Brain microvascular endothelial cell (primary cell): ENCODE data around the gene CLCF1.
"Not testable (repeated sequence)": the region's sequence is repeated elsewhere in the genome, so short reads cannot be mapped to it uniquely, and the experiment has no call there.

Experiments
- DNase-seq: peaks from one replicate; pipeline ENCODE4 v3.0.0-alpha.2; 2020
- H3K27ac ChIP-seq: fragments of 250-450 bp; sonication (Bioruptor Pico); 2 replicates; pipeline ENCODE4 v1.5.1; 2020; ENCODE audit warnings: mild to moderate bottlenecking, moderate library complexity
- H3K27me3 ChIP-seq: fragments of 250-450 bp; sonication (Bioruptor Pico); replicated peaks from 2 replicates; pipeline ENCODE4 v1.5.1; 2020; ENCODE audit warnings: mild to moderate bottlenecking
- H3K36me3 ChIP-seq: fragments of 250-450 bp; sonication (Bioruptor Pico); replicated peaks from 2 replicates; pipeline ENCODE4 v1.5.1; 2020; ENCODE audit warnings: mild to moderate bottlenecking
- H3K4me3 ChIP-seq: 2 replicates; pipeline ENCODE4 v1.5.1; 2011; ENCODE audit warnings: low read depth, mild to moderate bottlenecking, control low read depth, low read length, moderate library complexity
- in situ Hi-C: cut with HindIII; loops from 2 replicates; pipeline ENCODE4 v1.10.0; 2017; ENCODE audit warnings: low sequenced_read_pairs, low pct_ligation_motif_present
- TF ChIP-seq, protein P1 (sequence below): IDR thresholded peaks from 2 replicates; pipeline ENCODE4 v1.5.1; 2011; ENCODE audit warnings: low read depth, mild to moderate bottlenecking, moderate library complexity, low read length, control low read depth, inconsistent platforms; ENCODE audit errors: missing control alignments

Gene CLCF1

DNA sequence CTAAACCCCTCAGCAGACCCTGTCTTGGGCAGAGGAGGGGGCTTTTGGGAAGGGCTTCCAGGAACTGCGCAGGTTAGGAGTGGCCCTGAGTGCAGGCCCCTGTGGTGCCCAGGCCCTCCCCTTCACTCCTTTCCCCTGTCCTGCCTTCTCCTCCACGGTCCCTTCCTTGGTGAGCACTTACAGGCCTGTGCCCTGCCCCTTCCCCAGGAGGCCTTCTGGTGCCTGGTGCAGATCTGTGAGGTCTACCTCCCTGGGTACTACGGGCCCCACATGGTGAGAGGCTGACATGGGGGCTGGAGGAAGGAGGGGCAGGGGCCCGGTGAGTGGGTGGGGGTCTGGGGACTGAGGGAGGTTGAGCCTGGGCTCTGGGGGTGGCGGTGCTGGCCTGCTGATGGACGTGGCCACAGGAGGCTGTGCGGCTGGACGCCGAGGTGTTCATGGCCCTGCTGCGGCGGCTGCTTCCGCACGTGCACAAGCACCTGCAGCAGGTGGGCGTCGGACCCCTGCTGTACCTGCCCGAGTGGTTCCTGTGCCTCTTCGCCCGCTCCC lies 33.1 kb upstream of the CLCF1 start:
- TF ChIP-seq, protein P1, sequence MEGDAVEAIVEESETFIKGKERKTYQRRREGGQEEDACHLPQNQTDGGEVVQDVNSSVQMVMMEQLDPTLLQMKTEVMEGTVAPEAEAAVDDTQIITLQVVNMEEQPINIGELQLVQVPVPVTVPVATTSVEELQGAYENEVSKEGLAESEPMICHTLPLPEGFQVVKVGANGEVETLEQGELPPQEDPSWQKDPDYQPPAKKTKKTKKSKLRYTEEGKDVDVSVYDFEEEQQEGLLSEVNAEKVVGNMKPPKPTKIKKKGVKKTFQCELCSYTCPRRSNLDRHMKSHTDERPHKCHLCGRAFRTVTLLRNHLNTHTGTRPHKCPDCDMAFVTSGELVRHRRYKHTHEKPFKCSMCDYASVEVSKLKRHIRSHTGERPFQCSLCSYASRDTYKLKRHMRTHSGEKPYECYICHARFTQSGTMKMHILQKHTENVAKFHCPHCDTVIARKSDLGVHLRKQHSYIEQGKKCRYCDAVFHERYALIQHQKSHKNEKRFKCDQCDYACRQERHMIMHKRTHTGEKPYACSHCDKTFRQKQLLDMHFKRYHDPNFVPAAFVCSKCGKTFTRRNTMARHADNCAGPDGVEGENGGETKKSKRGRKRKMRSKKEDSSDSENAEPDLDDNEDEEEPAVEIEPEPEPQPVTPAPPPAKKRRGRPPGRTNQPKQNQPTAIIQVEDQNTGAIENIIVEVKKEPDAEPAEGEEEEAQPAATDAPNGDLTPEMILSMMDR: no peak
- no peaks in the 10 kb centered on the region for H3K36me3 ChIP-seq
- no peak for DNase-seq
- H3K27me3 ChIP-seq: peaks cover 3% of the 10 kb centered on the region
- H3K27ac ChIP-seq: no peak overlapping the region
- in situ Hi-C loops: no loop called here
- H3K4me3 ChIP-seq: no peak overlapping the region

DNA sequence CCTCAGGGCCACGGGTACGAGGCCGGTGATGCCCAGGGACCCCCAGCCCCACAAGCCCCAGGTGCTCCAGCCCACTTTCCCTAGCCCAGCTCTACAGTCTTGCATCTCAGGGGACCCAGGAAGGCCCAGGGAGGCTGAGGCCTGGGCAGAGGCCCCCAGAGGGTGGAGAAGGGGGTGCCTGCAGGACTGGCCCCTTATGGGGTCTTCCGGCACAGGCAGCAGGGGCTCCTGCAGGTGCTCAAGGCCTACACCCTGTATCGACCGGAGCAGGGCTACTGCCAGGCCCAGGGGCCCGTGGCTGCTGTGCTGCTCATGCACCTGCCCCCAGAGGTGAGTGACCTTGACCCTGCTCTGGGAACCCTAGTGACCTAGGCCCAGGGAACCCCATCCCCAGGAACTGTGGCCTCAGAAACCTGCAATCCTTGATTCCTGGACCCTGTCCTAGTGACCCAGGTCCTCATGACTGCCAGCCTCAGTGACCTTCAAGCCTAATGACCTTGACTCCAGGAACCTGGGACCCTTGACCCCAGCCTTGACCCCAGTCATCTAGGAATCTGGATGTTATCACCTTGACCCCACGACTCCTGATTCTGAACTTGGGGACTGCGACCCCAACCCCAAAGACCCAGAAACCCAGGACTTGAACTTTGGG lies 32.4 kb upstream of the CLCF1 start:
- H3K36me3 ChIP-seq: no peaks in the 10 kb centered on the region
- TF ChIP-seq, protein P1: no peak
- no peak for DNase-seq
- H3K4me3 ChIP-seq: no peak overlapping the region
- no peak overlapping the region for H3K27ac ChIP-seq
- in situ Hi-C loops: no loop called here
- no peaks in the 10 kb centered on the region for H3K27me3 ChIP-seq

DNA sequence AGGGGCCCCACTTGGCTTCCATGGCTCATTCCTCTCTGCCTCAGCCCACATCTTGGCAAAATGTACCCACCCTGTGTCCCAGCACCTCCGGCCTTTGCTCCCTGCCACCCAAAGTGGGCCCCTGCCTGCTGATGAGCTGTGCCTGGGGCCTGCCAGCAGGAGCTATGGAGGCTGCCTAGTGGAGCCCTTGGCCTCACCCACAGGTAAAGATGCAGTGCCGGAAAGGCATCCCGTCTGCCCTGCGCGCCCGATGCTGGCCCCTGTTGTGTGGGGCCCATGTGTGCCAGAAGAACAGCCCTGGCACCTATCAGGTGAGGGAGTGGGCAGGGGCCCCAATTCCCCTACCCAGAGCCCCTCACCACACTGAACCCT lies 31.8 kb upstream of the CLCF1 start:
- H3K36me3 ChIP-seq: peaks cover 5% of the 10 kb centered on the region
- H3K27me3 ChIP-seq: no peaks in the 10 kb centered on the region
- H3K4me3 ChIP-seq: no peak overlapping the region
- TF ChIP-seq, protein P1: no peak
- DNase-seq: no peak
- H3K27ac ChIP-seq: no peak overlapping the region
- in situ Hi-C loops: no loop called here

DNA sequence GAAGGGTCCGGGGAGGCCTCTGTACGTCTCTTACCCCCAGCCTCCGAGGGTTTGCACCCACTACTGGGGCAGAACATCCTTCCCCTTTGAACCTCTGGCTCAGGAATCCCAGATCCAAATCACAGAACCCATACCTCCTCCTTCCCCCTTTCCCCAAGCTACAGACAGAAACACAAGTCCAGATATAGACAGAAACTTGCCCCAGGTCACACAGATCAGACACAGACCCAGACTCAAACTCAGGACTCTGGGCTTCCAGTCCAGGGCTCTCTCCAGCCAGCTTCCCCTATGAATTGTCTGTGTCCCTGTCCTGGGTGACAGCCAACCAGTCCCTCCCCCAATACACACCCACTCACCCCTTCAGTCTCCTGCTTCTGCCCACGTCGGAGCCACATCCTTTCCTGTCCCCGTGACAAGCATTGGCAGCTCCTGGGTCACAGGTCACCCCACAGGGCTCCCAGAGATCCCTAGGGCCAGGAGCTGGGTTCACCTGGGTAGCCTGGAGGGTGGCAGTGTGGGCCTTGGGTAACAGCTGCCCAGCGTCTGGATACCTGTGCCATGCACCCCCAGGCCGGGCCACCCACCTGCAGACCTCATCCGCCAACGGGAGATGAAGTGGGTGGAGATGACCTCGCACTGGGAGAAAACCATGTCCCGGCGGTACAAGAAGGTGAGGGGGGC lies 31.3 kb upstream of the CLCF1 start:
- DNase-seq: no peak
- in situ Hi-C loops: no loop called here
- TF ChIP-seq, protein P1: no peak
- no peaks in the 10 kb centered on the region for H3K27me3 ChIP-seq
- H3K36me3 ChIP-seq: peaks cover 8% of the 10 kb centered on the region
- H3K4me3 ChIP-seq: no peak overlapping the region
- H3K27ac ChIP-seq: no peak overlapping the region

DNA sequence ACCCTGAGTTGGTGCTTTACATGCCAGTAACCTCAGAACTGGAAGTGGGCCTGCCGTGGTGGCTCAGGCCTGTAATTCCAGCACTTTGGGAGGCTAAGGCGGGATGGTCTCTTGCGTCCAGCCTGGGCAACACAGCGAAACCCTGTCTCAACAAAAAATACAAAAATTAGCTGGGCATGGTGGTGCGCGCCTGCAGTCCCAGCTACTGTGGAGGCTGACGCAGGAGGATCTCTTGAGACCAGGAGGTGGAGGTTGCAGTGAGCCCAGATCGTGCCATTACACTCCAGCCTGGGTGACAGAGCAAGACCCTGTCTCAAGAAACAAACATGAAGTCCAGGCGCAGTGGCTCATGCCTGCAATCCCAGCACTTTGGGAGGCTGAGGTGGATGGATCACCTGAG lies 29.7 kb upstream of the CLCF1 start:
- H3K27ac ChIP-seq, H3K27me3 ChIP-seq, DNase-seq, H3K4me3 ChIP-seq, in situ Hi-C loops: not testable (repeated sequence)
- peaks cover 21% of the 10 kb centered on the region for H3K36me3 ChIP-seq

DNA sequence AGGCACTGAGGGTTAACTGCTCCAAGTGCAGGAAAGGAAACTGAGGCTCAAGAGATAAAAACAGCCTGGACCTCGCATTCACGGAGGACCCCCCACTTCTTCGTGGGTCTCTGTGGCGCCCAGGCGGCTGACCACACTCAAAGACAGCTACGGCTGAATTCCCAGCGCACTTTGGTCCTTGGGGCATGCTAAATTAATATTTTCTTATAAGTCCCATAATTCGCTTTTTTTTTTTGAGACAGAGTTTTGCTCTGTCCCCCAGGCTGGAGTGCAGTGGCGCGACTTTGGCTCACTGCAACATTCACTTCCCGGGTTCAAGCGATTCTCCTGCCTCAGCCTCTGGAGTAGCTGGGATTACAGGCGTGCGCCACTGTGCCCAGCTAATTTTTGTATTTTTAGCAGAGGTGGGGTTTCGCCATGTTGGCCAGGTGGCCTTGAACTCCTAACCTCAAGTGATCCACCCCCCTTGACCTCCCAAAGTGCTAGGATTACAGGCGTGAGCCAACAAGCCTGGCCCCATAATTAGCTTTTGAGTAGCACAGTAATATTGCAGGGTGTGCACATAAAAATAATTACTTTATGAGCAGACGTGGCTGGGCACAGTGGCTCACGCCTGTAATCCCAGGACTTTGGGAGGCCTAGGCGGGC lies 28.9 kb upstream of the CLCF1 start:
- Histone ChIP-seq H3K27ac (peak overlapping the region; percentile 60), H3K4me3 (peak overlapping the region; percentile 43), H3K36me3 (peaks cover 28% of the 10 kb centered on the region)
- in situ Hi-C loops, H3K27me3 ChIP-seq, DNase-seq: not testable (repeated sequence)
